Endodermal cell (in vitro differentiated cells): ENCODE results near the gene ISG20L2. TPM values are rescaled to one million over a fixed set of nuclear protein-coding genes. Genes with fewer than 3 reads are reported as not detected.

Experiments
- DNase-seq: peaks from one replicate; pipeline ENCODE4 v3.0.0-alpha.2; 2017
- H3K27ac ChIP-seq: 2 replicates; pipeline ENCODE4 v1.5.1; 2013; ENCODE audit warnings: mild to moderate bottlenecking, low read depth, low read length, moderate library complexity
- H3K27me3 ChIP-seq: 2 replicates; pipeline ENCODE4 v1.6.1; 2013; ENCODE audit warnings: mild to moderate bottlenecking, low read length, moderate library complexity; ENCODE audit not compliant: insufficient read depth, control insufficient read depth, poor library complexity, severe bottlenecking
- H3K36me3 ChIP-seq: 2 replicates; pipeline ENCODE4 v1.7.0; 2013; ENCODE audit warnings: mild to moderate bottlenecking, low read length, moderate library complexity; ENCODE audit not compliant: control insufficient read depth, insufficient read depth
- H3K4me1 ChIP-seq: one replicate; pipeline ENCODE4 v1.7.0; 2013; ENCODE audit warnings: low read length; ENCODE audit not compliant: control insufficient read depth, insufficient read depth
- H3K4me3 ChIP-seq: 2 replicates; pipeline ENCODE4 v1.5.1; 2013; ENCODE audit warnings: mild to moderate bottlenecking, low read length, moderate library complexity
- H3K9ac ChIP-seq: 2 replicates; pipeline ENCODE4 v1.6.1; 2013; ENCODE audit warnings: mild to moderate bottlenecking, low read length, moderate library complexity; ENCODE audit not compliant: poor library complexity, severe bottlenecking; ENCODE audit errors: extremely low read depth
- H3K9me3 ChIP-seq: 2 replicates; pipeline ENCODE4 v1.6.1; 2013; ENCODE audit warnings: mild to moderate bottlenecking, low read length, moderate library complexity; ENCODE audit not compliant: control insufficient read depth
- H3K27ac Mint-ChIP-seq: 2 replicates; pipeline ENCODE4 v1.8.0; 2020; ENCODE audit warnings: mixed read lengths
- H3K27me3 Mint-ChIP-seq: 2 replicates; pipeline ENCODE4 v1.8.0; 2021; ENCODE audit warnings: mild to moderate bottlenecking, mixed read lengths; ENCODE audit not compliant: insufficient read depth
- H3K36me3 Mint-ChIP-seq: 2 replicates; pipeline ENCODE4 v1.8.0; 2020; ENCODE audit warnings: low read depth, mixed read lengths
- H3K4me1 Mint-ChIP-seq: 2 replicates; pipeline ENCODE4 v1.8.0; 2020; ENCODE audit warnings: mixed read lengths
- H3K4me3 Mint-ChIP-seq: 2 replicates; pipeline ENCODE4 v1.8.0; 2020; ENCODE audit warnings: mild to moderate bottlenecking, moderate library complexity, mixed read lengths
- H3K9me3 Mint-ChIP-seq: 2 replicates; pipeline ENCODE4 v1.8.0; 2020; ENCODE audit warnings: mild to moderate bottlenecking, mixed read lengths
- WGBS, 2 experiments: methylation state at CpG; one replicate each; pipeline versions ENCODE4 v1.1.5 to v1.1.7; 2013; ENCODE audit warnings: missing lambda C conversion rate in 2 of 2, mixed read lengths in 1 of 2; ENCODE audit not compliant: insufficient coverage in 1 of 2, insufficient read length in 1 of 2; 5-methylcytosine and 5-hydroxymethylcytosine counted together
- total RNA-seq, 2 donors: library from RNA; stranded (reverse); fragmentation: NEBNext Ultra II Directional in 1 of 2; extraction: Animal tissue kit (Norgen Biotek cat#: 25700) in 1 of 2; gene quantifications; 2 replicates in 1 of 2; 3 replicates in 1 of 2; pipeline ENCODE4 v1.2.1, GENCODE V29; 2021
- TF ChIP-seq, protein P1 (sequence below): fragments of 200-600 bp; sonication (generic); conservative IDR thresholded peaks from 2 replicates; pipeline ENCODE4 v1.5.0; 2021; ENCODE audit warnings: antibody characterized with exemption, mild to moderate bottlenecking

ISG20L2 gene
- total RNA-seq, 2 donors from 2014 or later, result 37.2 to 39.9 TPM

DNA sequence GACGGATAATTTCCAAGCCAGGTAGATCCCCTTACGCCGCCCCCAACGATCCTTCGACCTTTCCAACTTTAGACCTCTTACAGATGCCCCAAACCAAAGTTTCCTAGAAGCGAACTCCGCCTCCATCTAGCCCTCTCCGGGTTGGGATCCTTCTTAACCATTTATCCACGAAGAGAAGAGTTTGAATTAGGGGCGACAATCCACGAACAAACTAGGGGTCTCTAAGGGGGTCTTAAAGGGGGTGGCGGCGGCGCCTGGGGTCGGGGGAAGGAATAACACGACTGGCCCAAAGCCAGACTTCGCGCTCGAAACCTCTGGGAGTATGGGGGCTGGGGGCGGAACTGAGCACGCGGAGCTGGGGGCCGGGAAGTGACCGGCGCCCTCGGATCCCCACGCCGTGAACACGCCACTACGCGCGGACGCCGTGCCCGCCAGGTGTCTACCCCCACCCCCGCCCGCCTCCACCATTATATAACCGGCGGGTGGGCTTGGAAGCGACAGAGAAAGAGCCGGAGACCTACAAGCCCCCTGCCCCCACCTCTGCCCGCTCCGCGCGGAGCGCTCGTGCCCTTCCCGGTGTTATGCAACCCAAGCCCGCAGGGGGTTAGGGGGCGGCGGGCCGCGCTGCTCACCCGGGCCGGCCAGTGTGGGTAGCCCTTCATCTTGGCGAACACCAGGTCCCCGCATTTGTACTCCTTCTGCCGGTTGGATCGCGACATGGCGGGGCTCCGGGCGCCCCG, 22.3 kb upstream of the ISG20L2 start:
- DNase-seq, result peak; percentile 82
- Mint-ChIP-seq H3K36me3 (peaks cover 2% of the 10 kb centered on the region), H3K27ac (peak overlapping the region; percentile 98), H3K4me1 (peaks cover 43% of the 10 kb centered on the region), H3K4me3 (peak overlapping the region; percentile 88), H3K27me3 (no peaks in the 10 kb centered on the region), H3K9me3 (no peaks in the 10 kb centered on the region)
- Histone ChIP-seq H3K27me3 (no peaks in the 10 kb centered on the region), H3K9me3 (no peaks in the 10 kb centered on the region), H3K9ac (peak overlapping the region; percentile 88), H3K4me1 (peaks cover 32% of the 10 kb centered on the region), H3K36me3 (peaks cover 23% of the 10 kb centered on the region), H3K4me3 (peak overlapping the region; percentile 96), H3K27ac (peak overlapping the region; percentile 68)
- TF ChIP-seq, protein P1, sequence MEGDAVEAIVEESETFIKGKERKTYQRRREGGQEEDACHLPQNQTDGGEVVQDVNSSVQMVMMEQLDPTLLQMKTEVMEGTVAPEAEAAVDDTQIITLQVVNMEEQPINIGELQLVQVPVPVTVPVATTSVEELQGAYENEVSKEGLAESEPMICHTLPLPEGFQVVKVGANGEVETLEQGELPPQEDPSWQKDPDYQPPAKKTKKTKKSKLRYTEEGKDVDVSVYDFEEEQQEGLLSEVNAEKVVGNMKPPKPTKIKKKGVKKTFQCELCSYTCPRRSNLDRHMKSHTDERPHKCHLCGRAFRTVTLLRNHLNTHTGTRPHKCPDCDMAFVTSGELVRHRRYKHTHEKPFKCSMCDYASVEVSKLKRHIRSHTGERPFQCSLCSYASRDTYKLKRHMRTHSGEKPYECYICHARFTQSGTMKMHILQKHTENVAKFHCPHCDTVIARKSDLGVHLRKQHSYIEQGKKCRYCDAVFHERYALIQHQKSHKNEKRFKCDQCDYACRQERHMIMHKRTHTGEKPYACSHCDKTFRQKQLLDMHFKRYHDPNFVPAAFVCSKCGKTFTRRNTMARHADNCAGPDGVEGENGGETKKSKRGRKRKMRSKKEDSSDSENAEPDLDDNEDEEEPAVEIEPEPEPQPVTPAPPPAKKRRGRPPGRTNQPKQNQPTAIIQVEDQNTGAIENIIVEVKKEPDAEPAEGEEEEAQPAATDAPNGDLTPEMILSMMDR, result peak; percentile 24
- 0% methylated on average over 14 to 64 of the region's 64 CpGs for WGBS, 2 experiments

- H3K27ac ChIP-seq, result peak overlapping the region; percentile 3
- DNase-seq, result peak; percentile 65
Measured at GRCh38 chr1:156750191-156750672, 21.7 kb upstream of the ISG20L2 start.

GRCh38 chr1:156749419-156750118, 21.0 kb upstream of the ISG20L2 start:
- peak; percentile 41 for DNase-seq
- no peaks in the 10 kb centered on the region for H3K27me3 Mint-ChIP-seq
- H3K9me3 Mint-ChIP-seq, result no peaks in the 10 kb centered on the region
- peaks cover 56% of the 10 kb centered on the region for H3K4me1 Mint-ChIP-seq
- peak overlapping the region; percentile 96 for H3K4me3 ChIP-seq
- peak overlapping the region; percentile 98 for H3K27ac Mint-ChIP-seq
- H3K4me1 ChIP-seq, result peaks cover 41% of the 10 kb centered on the region
- H3K27me3 ChIP-seq, result no peaks in the 10 kb centered on the region
- peak overlapping the region; percentile 6 for H3K27ac ChIP-seq
- peaks cover 14% of the 10 kb centered on the region for H3K36me3 Mint-ChIP-seq
- 78 to 81% methylated on average over 7 to 8 of the region's 8 CpGs for WGBS, 2 experiments
- H3K9ac ChIP-seq, result peak overlapping the region; percentile 88
- H3K4me3 Mint-ChIP-seq, result peak overlapping the region; percentile 88
- H3K36me3 ChIP-seq, result peaks cover 36% of the 10 kb centered on the region
- TF ChIP-seq, protein P1, result no peak
- H3K9me3 ChIP-seq, result no peaks in the 10 kb centered on the region

More at GRCh38 chr1:156750191-156750672, 21.7 kb upstream of the ISG20L2 start:
- Histone ChIP-seq H3K4me3 (peak overlapping the region; percentile 96), H3K9ac (peak overlapping the region; percentile 88), H3K4me1 (peaks cover 37% of the 10 kb centered on the region), H3K27me3 (no peaks in the 10 kb centered on the region), H3K9me3 (no peaks in the 10 kb centered on the region), H3K36me3 (peaks cover 29% of the 10 kb centered on the region)
- H3K27ac Mint-ChIP-seq, result peak overlapping the region; percentile 98
- H3K9me3 Mint-ChIP-seq, result no peaks in the 10 kb centered on the region
- 0 to 8% methylated on average over 3 to 5 of the region's 5 CpGs for WGBS, 2 experiments
- H3K4me1 Mint-ChIP-seq, result peaks cover 50% of the 10 kb centered on the region
- H3K36me3 Mint-ChIP-seq, result peaks cover 8% of the 10 kb centered on the region
- peak overlapping the region; percentile 88 for H3K4me3 Mint-ChIP-seq
- TF ChIP-seq, protein P1, result no peak
- H3K27me3 Mint-ChIP-seq, result no peaks in the 10 kb centered on the region
